ENCODE measurements around the gene SGCD.

SGCD gene

DNA sequence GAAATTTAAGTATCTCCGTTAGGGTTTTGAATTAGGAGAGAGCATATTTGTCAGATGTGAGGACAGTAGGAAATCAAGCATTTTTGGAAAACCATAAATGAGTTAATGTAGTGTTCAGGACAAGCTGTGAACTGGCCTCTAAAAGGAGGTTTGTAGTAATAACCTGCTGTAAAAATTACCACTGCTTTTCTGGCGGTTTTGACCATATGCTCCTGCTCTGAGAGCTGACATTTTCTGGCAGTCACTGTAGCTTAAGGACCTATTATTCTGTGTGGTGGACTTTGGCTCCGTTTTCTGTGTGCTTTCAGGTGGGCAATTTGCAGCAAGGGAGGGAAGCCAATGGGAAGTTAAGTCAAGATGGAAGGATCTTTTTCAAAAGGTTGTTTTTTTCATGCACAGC, 111.1 kb downstream of the SGCD start:
- TF ChIP-seq, protein P1, sequence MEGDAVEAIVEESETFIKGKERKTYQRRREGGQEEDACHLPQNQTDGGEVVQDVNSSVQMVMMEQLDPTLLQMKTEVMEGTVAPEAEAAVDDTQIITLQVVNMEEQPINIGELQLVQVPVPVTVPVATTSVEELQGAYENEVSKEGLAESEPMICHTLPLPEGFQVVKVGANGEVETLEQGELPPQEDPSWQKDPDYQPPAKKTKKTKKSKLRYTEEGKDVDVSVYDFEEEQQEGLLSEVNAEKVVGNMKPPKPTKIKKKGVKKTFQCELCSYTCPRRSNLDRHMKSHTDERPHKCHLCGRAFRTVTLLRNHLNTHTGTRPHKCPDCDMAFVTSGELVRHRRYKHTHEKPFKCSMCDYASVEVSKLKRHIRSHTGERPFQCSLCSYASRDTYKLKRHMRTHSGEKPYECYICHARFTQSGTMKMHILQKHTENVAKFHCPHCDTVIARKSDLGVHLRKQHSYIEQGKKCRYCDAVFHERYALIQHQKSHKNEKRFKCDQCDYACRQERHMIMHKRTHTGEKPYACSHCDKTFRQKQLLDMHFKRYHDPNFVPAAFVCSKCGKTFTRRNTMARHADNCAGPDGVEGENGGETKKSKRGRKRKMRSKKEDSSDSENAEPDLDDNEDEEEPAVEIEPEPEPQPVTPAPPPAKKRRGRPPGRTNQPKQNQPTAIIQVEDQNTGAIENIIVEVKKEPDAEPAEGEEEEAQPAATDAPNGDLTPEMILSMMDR (IDR thresholded peaks at IDR 0.05; ENCODE audit: low read depth, low read length) = no peak
- in situ Hi-C loops (cut with HindIII; ENCODE audit: low sequenced_read_pairs) = no loop called here
- H3K4me3 ChIP-seq (ENCODE audit: low read depth, low read length) = no peak overlapping the region
- DNase-seq (ENCODE audit: low read depth, low spot score) = no peak

DNA sequence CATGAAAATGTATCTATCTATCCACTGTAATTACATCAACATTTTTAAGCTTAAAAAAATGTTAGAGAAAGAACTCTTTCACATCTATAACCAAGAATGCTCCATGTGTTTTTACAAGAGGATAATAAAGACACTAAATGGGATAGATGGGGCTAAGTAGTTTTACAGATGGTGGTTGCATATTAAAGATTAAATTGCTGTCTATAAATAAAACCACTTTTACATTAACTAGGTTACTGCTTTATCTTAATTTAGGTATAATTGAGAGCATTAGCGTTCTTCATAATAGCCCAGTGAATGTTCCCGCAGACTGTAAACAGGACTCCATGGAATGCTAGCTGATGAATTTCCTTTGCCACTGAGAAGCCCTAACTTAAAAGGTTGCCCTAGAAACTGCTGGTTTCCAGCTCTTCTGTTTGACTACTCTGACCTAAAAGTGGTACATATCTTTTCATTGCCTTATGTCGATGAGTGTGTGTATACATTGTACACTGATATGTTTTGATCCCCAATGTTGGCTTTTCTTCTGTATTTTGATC, 117.9 kb downstream of the SGCD start:
- no peak overlapping the region for H3K4me3 ChIP-seq (ENCODE audit: low read depth, low read length)
- in situ Hi-C loops (cut with HindIII; ENCODE audit: low sequenced_read_pairs) = no loop called here
- no peak for DNase-seq (ENCODE audit: low read depth, low spot score)
- TF ChIP-seq, protein P1 (IDR thresholded peaks at IDR 0.05; ENCODE audit: low read depth, low read length) = no peak

DNA sequence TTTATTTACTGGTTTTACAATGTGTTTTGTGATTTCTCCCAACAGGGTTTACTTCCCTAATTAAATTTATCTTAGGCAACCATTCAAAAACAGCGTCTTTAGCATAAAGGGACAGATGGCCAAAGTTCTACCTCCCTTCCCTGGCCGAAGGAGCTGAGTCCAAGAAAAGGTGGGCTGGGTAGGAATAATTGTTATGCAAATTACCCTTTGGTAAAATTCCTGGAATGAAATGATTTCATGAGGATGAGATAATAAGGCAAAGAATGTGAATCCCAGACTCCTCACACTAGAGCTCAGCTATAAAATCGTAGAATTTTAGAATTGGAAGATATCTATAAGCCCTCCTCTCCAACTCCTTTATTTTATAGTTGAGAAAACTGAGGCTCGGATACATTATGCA, 119.6 kb downstream of the SGCD start:
- no peak overlapping the region for H3K4me3 ChIP-seq (ENCODE audit: low read depth, low read length)
- TF ChIP-seq, protein P1 (IDR thresholded peaks at IDR 0.05; ENCODE audit: low read depth, low read length) = no peak
- DNase-seq (ENCODE audit: low read depth, low spot score) = no peak
- in situ Hi-C loops (cut with HindIII; ENCODE audit: low sequenced_read_pairs) = no loop called here

DNA sequence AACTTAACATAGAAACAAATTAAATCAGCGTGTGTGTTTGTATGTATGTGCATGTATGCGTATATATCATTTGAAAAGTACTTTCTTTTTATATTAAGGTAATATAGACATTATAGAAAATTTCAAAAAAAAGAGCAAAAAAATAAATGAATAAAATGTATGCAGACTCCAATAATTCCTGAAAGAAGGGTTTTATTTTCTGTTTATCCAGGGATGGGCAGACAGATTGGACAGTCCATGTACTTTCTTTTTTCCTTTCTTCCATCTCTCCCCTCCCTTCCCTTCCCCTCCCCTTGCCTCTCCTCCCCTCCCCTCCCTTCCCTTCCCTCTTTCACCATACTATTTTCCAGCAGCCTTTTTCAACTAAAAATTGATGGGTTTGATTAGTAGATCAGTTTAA, 123.8 kb downstream of the SGCD start:
- no peak for DNase-seq (ENCODE audit: low read depth, low spot score)
- H3K4me3 ChIP-seq (ENCODE audit: low read depth, low read length) = no peak overlapping the region
- in situ Hi-C loops (cut with HindIII; ENCODE audit: low sequenced_read_pairs) = no loop called here
- TF ChIP-seq, protein P1 (IDR thresholded peaks at IDR 0.05; ENCODE audit: low read depth, low read length) = no peak

DNA sequence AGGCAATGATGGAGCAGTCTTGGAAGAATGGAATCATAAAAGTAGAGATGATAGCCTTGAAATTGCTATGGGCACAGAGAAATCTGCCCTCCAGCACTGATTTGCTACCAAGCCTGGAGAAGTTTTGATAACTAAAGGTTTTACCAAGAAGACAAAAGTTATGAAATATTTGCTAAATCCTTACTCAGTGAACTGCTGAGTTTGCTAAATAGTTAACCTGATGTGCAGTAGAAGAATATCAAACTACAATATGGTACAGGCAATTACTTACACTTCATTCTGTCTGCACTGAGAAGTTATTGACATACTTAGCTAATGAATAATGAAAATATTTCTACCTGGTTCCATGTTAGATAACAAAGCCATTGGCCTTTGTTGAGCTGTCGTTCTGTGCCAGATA, 124.5 kb downstream of the SGCD start:
- TF ChIP-seq, protein P1 (IDR thresholded peaks at IDR 0.05; ENCODE audit: low read depth, low read length) = no peak
- in situ Hi-C loops (cut with HindIII; ENCODE audit: low sequenced_read_pairs) = no loop called here
- no peak for DNase-seq (ENCODE audit: low read depth, low spot score)
- no peak overlapping the region for H3K4me3 ChIP-seq (ENCODE audit: low read depth, low read length)

DNA sequence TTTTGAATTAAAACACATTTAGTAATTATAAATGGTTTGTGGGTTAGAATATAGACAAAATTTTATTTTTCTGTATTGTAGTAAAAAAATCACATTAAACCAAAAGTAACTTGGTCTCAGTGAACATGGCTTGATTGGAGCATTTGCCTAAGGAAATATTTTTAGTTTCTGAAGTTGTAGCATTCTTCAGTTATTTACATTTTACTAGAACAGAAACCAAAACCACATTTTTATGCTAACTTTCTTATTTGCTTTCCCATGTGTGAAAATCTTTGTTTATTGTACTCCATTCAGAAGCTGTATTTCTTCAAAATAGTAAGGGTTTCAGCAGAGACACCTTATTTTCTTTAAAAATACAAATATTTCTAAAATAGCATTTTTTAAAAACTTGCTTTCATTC, 129.9 kb downstream of the SGCD start:
- in situ Hi-C loops (cut with HindIII; ENCODE audit: low sequenced_read_pairs) = no loop called here
- no peak overlapping the region for H3K4me3 ChIP-seq (ENCODE audit: low read depth, low read length)
- no peak for DNase-seq (ENCODE audit: low read depth, low spot score)
- TF ChIP-seq, protein P1 (IDR thresholded peaks at IDR 0.05; ENCODE audit: low read depth, low read length) = no peak

Data from astrocyte of the spinal cord (primary cell).